CD14-positive monocyte (primary cell): ENCODE measurements around the gene HEY2. TPM values are rescaled to one million over a fixed set of nuclear protein-coding genes. Genes with fewer than 3 reads are reported as not detected.
"Not testable (repeated sequence)": the region's sequence is repeated elsewhere in the genome, so short reads cannot be mapped to it uniquely, and the experiment has no call there.

Source experiments
- DNase-seq, 3 donors: peaks; one replicate each; pipeline ENCODE4 v3.0.0-alpha.2; 2011 to 2022
- H2AFZ ChIP-seq: 2 replicates; pipeline ENCODE4 v1.6.0; 2012; ENCODE audit warnings: mild to moderate bottlenecking, low read depth, low read length, inconsistent platforms; ENCODE audit not compliant: insufficient read depth, poor library complexity, severe bottlenecking
- H3K27ac ChIP-seq, 2 donors: 1 replicate in 1 of 2; 2 replicates in 1 of 2; pipeline ENCODE4 v1.5.1; 2012 to 2013; ENCODE audit warnings: low read length in 2 of 2, control low read depth in 1 of 2, inconsistent platforms in 1 of 2, low read depth in 1 of 2, mild to moderate bottlenecking in 1 of 2
- H3K27me3 ChIP-seq, 2 donors: one replicate each; pipeline versions ENCODE4 v1.6.0 to v1.6.1; 2011 to 2013; ENCODE audit warnings: low read length in 2 of 2; ENCODE audit not compliant: control insufficient read depth in 2 of 2, insufficient read depth in 2 of 2
- H3K36me3 ChIP-seq, 2 donors: replicated peaks in 1 of 2; 1 replicate in 1 of 2; 2 replicates in 1 of 2; pipeline versions ENCODE4 v1.5.1 to v1.6.1; 2012 to 2013; ENCODE audit warnings: low read length in 2 of 2, control low read depth in 1 of 2, inconsistent platforms in 1 of 2, mild to moderate bottlenecking in 1 of 2; ENCODE audit not compliant: insufficient read depth in 2 of 2, control insufficient read depth in 1 of 2
- H3K4me1 ChIP-seq, 2 donors: 1 replicate in 1 of 2; 2 replicates in 1 of 2; pipeline versions ENCODE4 v1.5.1 to v1.6.1; 2012 to 2013; ENCODE audit warnings: low read length in 2 of 2, control low read depth in 1 of 2, inconsistent platforms in 1 of 2, mild to moderate bottlenecking in 1 of 2, moderate library complexity in 1 of 2; ENCODE audit not compliant: insufficient read depth in 2 of 2, control insufficient read depth in 1 of 2
- H3K4me2 ChIP-seq: replicated peaks from 2 replicates; pipeline ENCODE3; 2012; ENCODE audit warnings: low read length, moderate library complexity, mild to moderate bottlenecking; ENCODE audit not compliant: poor library complexity, severe bottlenecking; ENCODE audit errors: extremely low read depth
- H3K4me3 ChIP-seq, 3 experiments: fragments of 200-600 bp in 1 of 3; sonication (generic) in 1 of 3; replicated peaks in 1 of 3; 1 replicate in 2 of 3; 2 replicates in 1 of 3; pipeline ENCODE4 v1.5.1; 2011 to 2013; ENCODE audit warnings: low read length in 3 of 3, mild to moderate bottlenecking in 3 of 3, control low read depth in 2 of 3, low read depth in 2 of 3, inconsistent platforms in 1 of 3, moderate library complexity in 1 of 3
- H3K79me2 ChIP-seq: 2 replicates; pipeline ENCODE4 v1.6.0; 2012; ENCODE audit warnings: mild to moderate bottlenecking, control low read depth, inconsistent platforms, low read length, moderate library complexity; ENCODE audit not compliant: insufficient read depth
- H3K9ac ChIP-seq: 2 replicates; pipeline ENCODE4 v1.6.0; 2017; ENCODE audit warnings: low read length, mild to moderate bottlenecking; ENCODE audit not compliant: insufficient read depth, poor library complexity, severe bottlenecking
- H3K9me3 ChIP-seq, 2 donors: replicated peaks in 1 of 2; 1 replicate in 1 of 2; 2 replicates in 1 of 2; pipeline versions ENCODE4 v1.5.1 to v1.6.1; 2012 to 2013; ENCODE audit warnings: low read length in 2 of 2, control low read depth in 1 of 2; ENCODE audit not compliant: control insufficient read depth in 1 of 2, insufficient read depth in 1 of 2
- H4K20me1 ChIP-seq: 2 replicates; pipeline ENCODE4 v1.6.0; 2012; ENCODE audit warnings: mild to moderate bottlenecking, low read length, control low read depth, moderate library complexity; ENCODE audit not compliant: insufficient read depth
- H3K27ac Mint-ChIP-seq, 7 donors: one replicate each; pipeline ENCODE4 v1.8.0; 2020; ENCODE audit warnings: mild to moderate bottlenecking in 7 of 7, mixed read lengths in 7 of 7, moderate library complexity in 6 of 7, inconsistent platforms in 2 of 7
- H3K27me3 Mint-ChIP-seq, 3 donors: one replicate each; pipeline ENCODE4 v1.8.0; 2021 to 2022; ENCODE audit warnings: low read depth in 3 of 3, mild to moderate bottlenecking in 3 of 3, mixed read lengths in 3 of 3, moderate library complexity in 3 of 3, inconsistent platforms in 1 of 3
- H3K36me3 Mint-ChIP-seq, 2 donors: one replicate each; pipeline ENCODE4 v1.8.0; 2020; ENCODE audit warnings: mixed read lengths in 2 of 2, inconsistent platforms in 1 of 2, mild to moderate bottlenecking in 1 of 2
- H3K4me1 Mint-ChIP-seq: one replicate; pipeline ENCODE4 v1.8.0; 2020; ENCODE audit warnings: mild to moderate bottlenecking, mixed read lengths
- H3K4me3 Mint-ChIP-seq, 2 donors: one replicate each; pipeline ENCODE4 v1.8.0; 2020; ENCODE audit warnings: mild to moderate bottlenecking in 2 of 2, mixed read lengths in 2 of 2, moderate library complexity in 1 of 2
- H3K9me3 Mint-ChIP-seq, 7 donors: one replicate each; pipeline ENCODE4 v1.8.0; 2020 to 2022; ENCODE audit warnings: mixed read lengths in 7 of 7, mild to moderate bottlenecking in 6 of 7, moderate library complexity in 6 of 7, inconsistent platforms in 2 of 7
- WGBS: methylation state at CpG from one replicate; pipeline ENCODE4 v1.1.5; 2013; ENCODE audit warnings: missing lambda C conversion rate; ENCODE audit not compliant: insufficient coverage; 5-methylcytosine and 5-hydroxymethylcytosine counted together
- intact Hi-C, 2 donors: fragments of 100-400 bp; cut with micrococcal nuclease; formaldehyde crosslinking; loops; one replicate each; pipeline versions ENCODE4 v1.15.0 to v1.15.1; 2023
- polyA plus RNA-seq, 3 donors: library from polyadenylated mRNA; depleted of rRNA in 1 of 3; unstranded in 2 of 3; stranded (reverse) in 1 of 3; fragments of 300-500 nt in 2 of 3; fragments of >200 nt in 1 of 3; fragmentation: Illumina TruSeq in 2 of 3; gene quantifications; 1 replicate in 2 of 3; 2 replicates in 1 of 3; pipeline ENCODE4 v1.2.3, GENCODE V29; 2012 to 2021
- TF ChIP-seq, protein P1 (sequence below): fragments of 200-600 bp; IDR thresholded peaks from one replicate; pipeline ENCODE4 v1.8.0; 2022; ENCODE audit warnings: antibody characterized with exemption, mild to moderate bottlenecking

The HEY2 gene
- polyA plus RNA-seq, 3 donors: not detected

DNA sequence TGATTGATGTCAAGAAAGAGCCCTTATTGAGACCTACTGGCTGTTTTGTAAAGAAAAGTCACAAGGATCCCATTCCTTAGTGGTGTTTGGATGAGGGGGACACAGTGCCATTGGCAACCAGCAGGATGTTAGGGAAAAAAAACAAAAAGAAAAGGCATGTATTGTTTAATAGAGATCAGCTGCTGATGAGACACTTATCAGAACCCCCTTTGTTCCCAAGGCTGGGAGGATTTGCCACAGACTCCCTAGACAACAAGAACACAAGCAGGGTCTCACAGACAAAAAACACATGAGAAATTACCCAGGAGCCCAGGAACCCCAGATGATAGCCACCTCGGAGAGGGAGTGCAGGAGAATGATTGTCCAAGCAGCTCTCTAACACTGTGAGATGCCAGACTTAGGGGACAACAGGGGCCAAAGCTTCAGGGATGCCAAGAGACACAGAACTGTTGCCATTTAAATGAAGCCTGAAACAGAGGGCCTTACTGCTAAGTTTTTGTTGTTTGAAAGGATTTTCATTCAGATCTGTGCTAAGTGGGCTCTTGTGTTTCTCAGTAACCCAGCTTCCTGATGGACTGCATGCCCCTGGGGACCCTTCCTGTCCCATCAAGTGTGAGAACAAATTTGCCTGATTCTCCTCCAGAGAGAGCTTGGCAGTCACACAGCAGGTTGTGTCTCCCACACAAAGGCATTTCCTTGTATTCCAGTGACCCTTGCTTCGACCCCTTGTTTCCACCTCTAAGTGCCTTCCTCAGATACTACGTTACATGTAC, 48.7 kb upstream of the HEY2 start:
- Mint-ChIP-seq H3K4me3 (no peak overlapping the region), H3K27ac (no peak overlapping the region), H3K27me3 (peaks cover 0 to 1% (median 0%) of the 10 kb centered on the region in 3 donors), H3K9me3 (peaks cover 0 to 3% (median 0%) of the 10 kb centered on the region in 7 donors), H3K4me1 (no peaks in the 10 kb centered on the region), H3K36me3 (no peaks in the 10 kb centered on the region)
- 81% methylated on average over 3 of the region's 3 CpGs for WGBS
- no peak overlapping the region for H3K9ac ChIP-seq
- no peaks in the 10 kb centered on the region for H3K36me3 ChIP-seq
- no peaks in the 10 kb centered on the region for H4K20me1 ChIP-seq
- no peak overlapping the region for H3K4me3 ChIP-seq
- H3K27ac ChIP-seq: no peak overlapping the region
- no peaks in the 10 kb centered on the region for H3K9me3 ChIP-seq
- no peak for DNase-seq
- H3K27me3 ChIP-seq: peaks cover 0 to 2% of the 10 kb centered on the region in 2 donors
- no peaks in the 10 kb centered on the region for H3K4me1 ChIP-seq
- TF ChIP-seq, protein P1, sequence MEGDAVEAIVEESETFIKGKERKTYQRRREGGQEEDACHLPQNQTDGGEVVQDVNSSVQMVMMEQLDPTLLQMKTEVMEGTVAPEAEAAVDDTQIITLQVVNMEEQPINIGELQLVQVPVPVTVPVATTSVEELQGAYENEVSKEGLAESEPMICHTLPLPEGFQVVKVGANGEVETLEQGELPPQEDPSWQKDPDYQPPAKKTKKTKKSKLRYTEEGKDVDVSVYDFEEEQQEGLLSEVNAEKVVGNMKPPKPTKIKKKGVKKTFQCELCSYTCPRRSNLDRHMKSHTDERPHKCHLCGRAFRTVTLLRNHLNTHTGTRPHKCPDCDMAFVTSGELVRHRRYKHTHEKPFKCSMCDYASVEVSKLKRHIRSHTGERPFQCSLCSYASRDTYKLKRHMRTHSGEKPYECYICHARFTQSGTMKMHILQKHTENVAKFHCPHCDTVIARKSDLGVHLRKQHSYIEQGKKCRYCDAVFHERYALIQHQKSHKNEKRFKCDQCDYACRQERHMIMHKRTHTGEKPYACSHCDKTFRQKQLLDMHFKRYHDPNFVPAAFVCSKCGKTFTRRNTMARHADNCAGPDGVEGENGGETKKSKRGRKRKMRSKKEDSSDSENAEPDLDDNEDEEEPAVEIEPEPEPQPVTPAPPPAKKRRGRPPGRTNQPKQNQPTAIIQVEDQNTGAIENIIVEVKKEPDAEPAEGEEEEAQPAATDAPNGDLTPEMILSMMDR: no peak
- no peaks in the 10 kb centered on the region for H3K79me2 ChIP-seq
- H2AFZ ChIP-seq: no peak overlapping the region
- no peak overlapping the region for H3K4me2 ChIP-seq
- intact Hi-C loops: no loop called here

GRCh38 chr6:125701354-125701668, 48.1 kb upstream of the HEY2 start:
- H3K36me3 ChIP-seq: no peaks in the 10 kb centered on the region
- H3K9me3 ChIP-seq: no peaks in the 10 kb centered on the region
- H3K4me3 ChIP-seq: no peak overlapping the region
- peaks cover 0 to 3% (median 0%) of the 10 kb centered on the region in 3 donors for H3K27me3 Mint-ChIP-seq
- TF ChIP-seq, protein P1: no peak
- H3K27ac Mint-ChIP-seq: no peak overlapping the region
- peaks cover 0 to 2% of the 10 kb centered on the region in 2 donors for H3K27me3 ChIP-seq
- no peak for DNase-seq
- H3K4me1 ChIP-seq: no peaks in the 10 kb centered on the region
- H3K4me2 ChIP-seq: no peak overlapping the region
- H3K27ac ChIP-seq: no peak overlapping the region
- no peak overlapping the region for H3K9ac ChIP-seq
- H3K4me3 Mint-ChIP-seq: no peak overlapping the region
- H3K36me3 Mint-ChIP-seq: no peaks in the 10 kb centered on the region
- H3K4me1 Mint-ChIP-seq: no peaks in the 10 kb centered on the region
- no peak overlapping the region for H2AFZ ChIP-seq
- intact Hi-C loops: no loop called here
- H3K9me3 Mint-ChIP-seq: peaks cover 0 to 2% (median 0%) of the 10 kb centered on the region in 7 donors
- H4K20me1 ChIP-seq: no peaks in the 10 kb centered on the region
- no CpG with 5 or more reads among the region's 1 CpG for WGBS
- no peaks in the 10 kb centered on the region for H3K79me2 ChIP-seq

- not testable (repeated sequence) for H3K36me3 Mint-ChIP-seq
Observed at GRCh38 chr6:125703882-125704281, 45.5 kb upstream of the HEY2 start.

More at GRCh38 chr6:125703882-125704281, 45.5 kb upstream of the HEY2 start:
- H2AFZ ChIP-seq, H3K4me1 ChIP-seq, H3K36me3 ChIP-seq, intact Hi-C loops, H3K27me3 ChIP-seq, DNase-seq, H3K79me2 ChIP-seq, H3K27ac Mint-ChIP-seq, H4K20me1 ChIP-seq, H3K9me3 ChIP-seq, H3K9ac ChIP-seq, H3K4me2 ChIP-seq, H3K4me3 Mint-ChIP-seq, H3K9me3 Mint-ChIP-seq, H3K4me3 ChIP-seq, H3K27me3 Mint-ChIP-seq, H3K27ac ChIP-seq, H3K4me1 Mint-ChIP-seq: not testable (repeated sequence)
- 83% methylated on average over 2 of the region's 5 CpGs for WGBS
